Peyer's patch (tissue), 4 donors: ENCODE results near the gene MBD3L1. TPM values are rescaled to one million over a fixed set of nuclear protein-coding genes. Genes with fewer than 3 reads are reported as not detected.

Experiments used
- DNase-seq, 3 donors: peaks; one replicate each; pipeline ENCODE4 v3.0.0-alpha.2; 2017 to 2019
- H3K27ac ChIP-seq, 4 donors: fragments of 200-600 bp; sonication (generic); one replicate each; pipeline ENCODE4 v1.5.1; 2016 to 2019
- H3K27me3 ChIP-seq, 2 donors: fragments of 200-600 bp; sonication (generic); one replicate each; pipeline ENCODE4 v1.5.1; 2019
- H3K36me3 ChIP-seq, 3 donors: fragments of 200-600 bp; sonication (generic); one replicate each; pipeline ENCODE4 v1.5.1; 2016 to 2019
- H3K4me1 ChIP-seq, 4 donors: fragments of 200-600 bp; sonication (generic); one replicate each; pipeline ENCODE4 v1.5.1; 2016 to 2019
- H3K4me3 ChIP-seq, 4 donors: fragments of 200-600 bp; sonication (generic); 1 replicate in 3 of 4; 2 replicates in 1 of 4; pipeline ENCODE4 v1.5.1; 2016 to 2019; ENCODE audit warnings: mild to moderate bottlenecking in 1 of 4
- H3K9me3 ChIP-seq, 4 donors: fragments of 200-600 bp; sonication (generic); one replicate each; pipeline ENCODE4 v1.5.1; 2016 to 2019; ENCODE audit warnings: mild to moderate bottlenecking in 1 of 4
- POLR2A ChIP-seq, 2 donors: fragments of 450-650 bp; IDR thresholded peaks; one replicate each; pipeline ENCODE4 v1.5.1; 2017; ENCODE audit warnings: antibody characterized with exemption in 2 of 2, mild to moderate bottlenecking in 2 of 2, moderate library complexity in 2 of 2
- total RNA-seq, 4 donors: library from RNA; depleted of rRNA; stranded (reverse); fragments of >200 nt; gene quantifications; one replicate each; pipeline ENCODE4 v1.1.0, GENCODE V29; 2016
- TF ChIP-seq, protein P1 (sequence below), 6 experiments: fragments of 450-650 bp in 4 of 6; fragments of 200-600 bp in 2 of 6; sonication (generic) in 1 of 6; IDR thresholded peaks; one replicate each; pipeline ENCODE4 v1.5.1; 2017 to 2019; ENCODE audit warnings: antibody characterized with exemption in 6 of 6, mild to moderate bottlenecking in 3 of 6, moderate library complexity in 1 of 6

The MBD3L1 gene
- total RNA-seq, 4 donors from 2014 or later: not detected

DNA sequence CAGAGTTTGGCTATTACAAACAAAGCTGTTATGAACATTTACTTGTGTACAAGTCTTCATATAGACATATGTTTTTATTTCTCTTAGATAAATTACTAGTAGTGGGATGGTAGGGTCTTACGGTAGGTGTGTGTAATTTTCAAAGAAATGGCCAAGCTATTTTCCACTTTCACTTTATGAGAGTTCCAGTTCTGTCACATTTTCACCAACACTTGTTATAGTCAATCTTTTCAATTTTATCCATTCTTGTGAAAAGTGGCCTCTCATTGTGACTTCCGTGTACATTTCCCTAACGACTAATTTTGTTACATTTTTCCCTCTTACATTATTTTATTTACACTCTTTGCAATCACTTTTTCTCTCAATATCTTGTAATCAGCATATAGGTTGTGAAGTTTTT, 18.3 kb downstream of the MBD3L1 start:
- Histone ChIP-seq H3K27ac (no peak overlapping the region), H3K9me3 (no peaks in the 10 kb centered on the region), H3K36me3 (no peaks in the 10 kb centered on the region), H3K4me1 (no peaks in the 10 kb centered on the region), H3K27me3 (no peaks in the 10 kb centered on the region), H3K4me3 (no peak overlapping the region)
- no peak for DNase-seq
- TF ChIP-seq POLR2A (IDR thresholded peaks at IDR 0.05): no peak
- TF ChIP-seq, protein P1, sequence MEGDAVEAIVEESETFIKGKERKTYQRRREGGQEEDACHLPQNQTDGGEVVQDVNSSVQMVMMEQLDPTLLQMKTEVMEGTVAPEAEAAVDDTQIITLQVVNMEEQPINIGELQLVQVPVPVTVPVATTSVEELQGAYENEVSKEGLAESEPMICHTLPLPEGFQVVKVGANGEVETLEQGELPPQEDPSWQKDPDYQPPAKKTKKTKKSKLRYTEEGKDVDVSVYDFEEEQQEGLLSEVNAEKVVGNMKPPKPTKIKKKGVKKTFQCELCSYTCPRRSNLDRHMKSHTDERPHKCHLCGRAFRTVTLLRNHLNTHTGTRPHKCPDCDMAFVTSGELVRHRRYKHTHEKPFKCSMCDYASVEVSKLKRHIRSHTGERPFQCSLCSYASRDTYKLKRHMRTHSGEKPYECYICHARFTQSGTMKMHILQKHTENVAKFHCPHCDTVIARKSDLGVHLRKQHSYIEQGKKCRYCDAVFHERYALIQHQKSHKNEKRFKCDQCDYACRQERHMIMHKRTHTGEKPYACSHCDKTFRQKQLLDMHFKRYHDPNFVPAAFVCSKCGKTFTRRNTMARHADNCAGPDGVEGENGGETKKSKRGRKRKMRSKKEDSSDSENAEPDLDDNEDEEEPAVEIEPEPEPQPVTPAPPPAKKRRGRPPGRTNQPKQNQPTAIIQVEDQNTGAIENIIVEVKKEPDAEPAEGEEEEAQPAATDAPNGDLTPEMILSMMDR (IDR thresholded peaks at IDR 0.05): no peak

DNA sequence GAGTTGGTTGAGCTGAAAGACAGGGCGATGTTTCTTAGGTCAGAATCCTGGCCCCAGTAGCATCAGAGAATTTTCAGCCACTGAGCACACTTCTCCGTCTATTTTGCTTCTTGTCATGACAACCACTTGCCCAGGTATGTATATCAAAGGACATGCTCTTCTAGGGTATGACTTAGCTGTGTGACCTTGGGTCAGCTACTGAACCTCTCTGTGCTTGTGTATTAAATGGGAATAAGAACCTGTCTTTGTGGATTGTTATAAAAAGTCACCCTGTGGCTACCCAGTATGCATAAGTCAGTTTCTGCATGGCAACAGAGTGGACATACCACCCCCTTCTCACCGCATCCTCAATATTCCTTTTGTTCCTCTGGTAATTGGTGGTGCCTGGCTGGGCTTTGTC, 26.1 kb downstream of the MBD3L1 start:
- no peak overlapping the region for H3K27ac ChIP-seq
- H3K4me3 ChIP-seq: no peak overlapping the region
- DNase-seq: no peak
- TF ChIP-seq, protein P1 (IDR thresholded peaks at IDR 0.05): no peak
- no peak for TF ChIP-seq POLR2A (IDR thresholded peaks at IDR 0.05)
- H3K27me3 ChIP-seq: no peaks in the 10 kb centered on the region
- H3K9me3 ChIP-seq: no peaks in the 10 kb centered on the region
- no peaks in the 10 kb centered on the region for H3K4me1 ChIP-seq
- no peaks in the 10 kb centered on the region for H3K36me3 ChIP-seq

DNA sequence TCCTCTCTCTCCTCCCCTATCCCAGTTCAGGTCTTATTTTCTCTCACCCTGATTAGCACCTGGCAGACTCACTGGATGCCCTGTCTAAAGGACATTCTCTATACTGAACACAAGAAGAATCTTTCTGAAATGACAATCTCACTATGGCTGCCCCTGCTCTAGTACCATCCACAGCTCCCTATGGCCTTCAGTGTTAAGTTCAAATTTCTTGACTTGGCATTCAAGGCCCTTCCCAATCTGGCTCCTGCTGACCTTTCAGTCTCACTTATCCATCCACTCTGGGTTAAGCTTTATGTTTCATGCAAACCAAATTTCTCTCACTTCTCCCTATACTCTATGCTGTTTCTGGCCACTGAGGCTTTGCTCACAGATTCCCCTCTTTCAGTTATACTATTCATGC, 34.2 kb downstream of the MBD3L1 start:
- H3K9me3 ChIP-seq: no peaks in the 10 kb centered on the region
- H3K4me3 ChIP-seq: no peak overlapping the region
- no peaks in the 10 kb centered on the region for H3K27me3 ChIP-seq
- H3K36me3 ChIP-seq: no peaks in the 10 kb centered on the region
- no peak for TF ChIP-seq POLR2A (IDR thresholded peaks at IDR 0.05)
- TF ChIP-seq, protein P1 (IDR thresholded peaks at IDR 0.05): no peak
- no peak for DNase-seq
- no peak overlapping the region for H3K27ac ChIP-seq
- no peaks in the 10 kb centered on the region for H3K4me1 ChIP-seq

DNA sequence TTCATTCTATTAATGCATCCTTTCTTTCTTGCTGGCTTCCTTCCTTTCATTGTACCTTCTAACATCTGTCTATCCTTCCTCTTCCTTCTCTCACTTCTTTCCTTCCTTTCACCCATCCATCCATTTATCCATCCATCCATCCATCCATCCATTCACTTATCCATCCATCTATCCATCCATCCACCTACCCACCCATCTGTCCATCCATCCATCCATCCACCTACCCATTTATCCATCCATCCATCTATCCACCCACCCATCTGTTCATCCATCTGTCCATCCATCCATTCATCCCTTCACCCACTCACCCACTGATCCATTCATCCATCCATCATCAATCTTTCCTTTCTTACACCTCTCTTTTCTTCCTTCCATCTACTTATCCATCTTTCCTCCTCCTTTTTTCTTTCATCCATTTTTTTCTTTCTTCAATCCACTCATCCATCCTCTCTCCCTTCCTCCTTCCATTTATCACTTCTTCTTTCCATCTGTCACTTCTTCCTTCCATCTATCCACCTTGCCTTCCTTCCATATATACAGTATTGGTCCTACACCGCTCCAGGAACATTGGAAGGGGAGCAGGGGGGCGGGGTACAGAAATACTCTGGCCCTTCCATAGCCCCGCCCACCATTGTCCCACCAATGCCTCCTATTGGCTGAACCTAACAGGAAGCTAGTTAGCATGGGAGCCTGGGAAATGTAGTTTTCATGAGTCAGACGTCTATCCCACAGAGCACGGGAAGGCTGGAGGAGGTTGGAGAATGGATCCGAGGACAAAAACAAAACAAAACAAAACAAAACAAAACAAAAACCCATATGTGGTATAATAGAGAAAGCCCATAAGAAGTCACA, 45.9 kb downstream of the MBD3L1 start:
- no peaks in the 10 kb centered on the region for H3K27me3 ChIP-seq
- no peaks in the 10 kb centered on the region for H3K36me3 ChIP-seq
- TF ChIP-seq, protein P1 (IDR thresholded peaks at IDR 0.05): no peak
- TF ChIP-seq POLR2A (IDR thresholded peaks at IDR 0.05): no peak
- no peaks in the 10 kb centered on the region for H3K9me3 ChIP-seq
- no peak overlapping the region for H3K27ac ChIP-seq
- no peak for DNase-seq
- no peaks in the 10 kb centered on the region for H3K4me1 ChIP-seq
- H3K4me3 ChIP-seq: no peak overlapping the region

DNA sequence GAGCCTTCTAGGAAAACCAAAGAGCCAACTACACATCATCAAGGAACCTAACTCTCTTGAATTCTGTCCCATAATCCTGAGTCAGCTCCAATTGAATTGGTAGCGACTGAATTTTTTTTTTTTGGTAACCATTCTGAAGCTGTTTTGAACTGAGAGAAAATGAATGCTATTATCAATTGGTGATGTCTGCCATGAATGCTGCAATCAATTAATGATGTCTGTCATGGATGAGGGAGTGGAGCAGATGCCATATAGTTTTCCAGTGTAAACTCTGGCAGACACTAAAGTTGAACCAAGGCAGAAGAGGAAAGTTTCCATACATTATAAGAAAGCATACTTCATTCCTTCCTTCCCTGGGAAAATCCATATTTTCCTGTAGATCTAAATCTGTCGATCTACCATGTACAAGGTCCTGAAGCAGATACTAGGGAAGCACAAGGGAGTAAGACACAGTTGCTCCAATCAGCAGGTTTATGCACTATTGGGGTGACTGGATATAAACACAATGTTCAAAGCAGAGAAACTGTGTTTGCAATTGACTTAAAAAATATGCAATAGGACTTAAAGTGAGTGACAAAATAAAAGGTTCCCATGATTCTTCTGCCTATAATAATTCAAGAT, 48.8 kb downstream of the MBD3L1 start:
- Histone ChIP-seq H3K9me3 (no peaks in the 10 kb centered on the region), H3K27ac (no peak overlapping the region), H3K27me3 (no peaks in the 10 kb centered on the region), H3K4me3 (no peak overlapping the region), H3K36me3 (no peaks in the 10 kb centered on the region), H3K4me1 (no peaks in the 10 kb centered on the region)
- no peak for TF ChIP-seq POLR2A (IDR thresholded peaks at IDR 0.05)
- TF ChIP-seq, protein P1 (IDR thresholded peaks at IDR 0.05): no peak
- DNase-seq: no peak
